ENCODE measurements around the gene SSH3.
A peak's percentile ranks its signal among the peaks of the same experiment; 100 is the strongest.

DNA sequence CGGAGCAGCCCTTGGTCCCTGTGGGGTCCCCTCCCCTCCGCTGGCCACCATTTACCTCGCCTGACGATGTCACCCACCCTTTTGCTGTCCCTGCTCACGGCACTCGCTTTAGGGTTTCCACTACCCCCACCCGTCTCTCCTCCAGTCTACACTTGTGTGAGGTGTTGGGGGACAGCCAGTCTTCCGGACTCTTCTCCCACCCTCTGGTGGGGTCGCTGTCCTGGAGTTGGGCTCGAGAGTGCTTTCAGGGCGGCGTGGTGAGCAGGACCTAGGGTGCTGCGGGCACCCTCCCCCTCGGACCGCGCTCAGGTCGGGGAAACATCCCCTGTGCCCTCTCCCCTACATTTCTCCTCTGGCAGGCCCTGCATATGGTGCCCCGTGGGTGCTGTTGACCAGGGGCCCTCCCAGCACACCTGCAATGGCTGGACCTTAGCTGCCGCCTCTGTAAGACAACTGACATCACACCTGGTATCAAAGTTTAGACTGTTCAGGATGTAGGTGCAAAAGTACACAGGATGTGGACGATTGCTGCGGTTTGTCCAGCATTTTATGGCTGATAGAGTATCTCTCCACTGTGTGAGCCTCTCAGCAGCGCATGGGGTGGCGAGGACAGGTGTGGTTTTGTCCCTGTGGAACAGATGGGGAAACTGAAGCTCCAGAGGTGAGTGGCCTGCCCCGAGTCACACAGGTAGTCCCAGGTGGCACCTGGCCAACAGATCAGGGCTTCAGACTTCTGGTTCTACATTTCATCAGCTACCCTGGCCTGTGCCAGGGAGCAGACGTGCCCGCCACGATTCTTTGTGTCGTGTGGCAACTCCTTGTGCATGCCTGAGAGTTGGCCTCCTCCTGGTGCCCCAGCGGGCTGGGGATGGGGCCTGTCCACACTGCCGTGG lies 35.9 kb upstream of the SSH3 start:
- TF ChIP-seq NR2F2 (IDR thresholded peaks at IDR 0.05) (no peak), JUND (IDR thresholded peaks at IDR 0.05) (no peak), HNF4G (IDR thresholded peaks at IDR 0.05) (peak; percentile 14), YY1 (IDR thresholded peaks at IDR 0.05) (peak; percentile 26), ATF3 (IDR thresholded peaks at IDR 0.05) (no peak), ZBTB33 (IDR thresholded peaks at IDR 0.05) (no peak), EGR1 (IDR thresholded peaks at IDR 0.05; ENCODE audit: low read depth in 2 of 2) (no peak), GABPA (IDR thresholded peaks at IDR 0.05 in 1 of 2, conservative IDR thresholded peaks at IDR 0.05 in 1 of 2) (peak in 1 of 2 donors; percentile 20)
- TF ChIP-seq, protein P1, sequence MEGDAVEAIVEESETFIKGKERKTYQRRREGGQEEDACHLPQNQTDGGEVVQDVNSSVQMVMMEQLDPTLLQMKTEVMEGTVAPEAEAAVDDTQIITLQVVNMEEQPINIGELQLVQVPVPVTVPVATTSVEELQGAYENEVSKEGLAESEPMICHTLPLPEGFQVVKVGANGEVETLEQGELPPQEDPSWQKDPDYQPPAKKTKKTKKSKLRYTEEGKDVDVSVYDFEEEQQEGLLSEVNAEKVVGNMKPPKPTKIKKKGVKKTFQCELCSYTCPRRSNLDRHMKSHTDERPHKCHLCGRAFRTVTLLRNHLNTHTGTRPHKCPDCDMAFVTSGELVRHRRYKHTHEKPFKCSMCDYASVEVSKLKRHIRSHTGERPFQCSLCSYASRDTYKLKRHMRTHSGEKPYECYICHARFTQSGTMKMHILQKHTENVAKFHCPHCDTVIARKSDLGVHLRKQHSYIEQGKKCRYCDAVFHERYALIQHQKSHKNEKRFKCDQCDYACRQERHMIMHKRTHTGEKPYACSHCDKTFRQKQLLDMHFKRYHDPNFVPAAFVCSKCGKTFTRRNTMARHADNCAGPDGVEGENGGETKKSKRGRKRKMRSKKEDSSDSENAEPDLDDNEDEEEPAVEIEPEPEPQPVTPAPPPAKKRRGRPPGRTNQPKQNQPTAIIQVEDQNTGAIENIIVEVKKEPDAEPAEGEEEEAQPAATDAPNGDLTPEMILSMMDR (IDR thresholded peaks at IDR 0.05; ENCODE audit: low read depth, low read length, missing input control): no peak

Data from liver (tissue), 3 donors.